Measurements from ENCODE around the gene SOHLH1. TPM values are rescaled to one million over a fixed set of nuclear protein-coding genes. Genes with fewer than 3 reads are reported as not detected.

SOHLH1 gene
- total RNA-seq (not detected in 2 replicates), polyA plus RNA-seq (not detected in 2 replicates)

- H3K9me3 ChIP-seq (ENCODE audit: low read depth): no peaks in the 10 kb centered on the region
- H3K36me3 ChIP-seq (replicated peaks; ENCODE audit: insufficient read depth, low read depth): no peaks in the 10 kb centered on the region
- H3K4me2 ChIP-seq: no peak within 1 kb of the TSS
- no peaks in the 10 kb centered on the region for H4K20me1 ChIP-seq (ENCODE audit: insufficient read depth, poor library complexity, severe bottlenecking)
- WGBS (ENCODE audit: low lambda C conversion rate, missing lambda C conversion rate): 98% methylated on average over 8 of the region's 30 CpGs
- no peak for DNase-seq (ENCODE audit: low spot score)
- H3K27ac ChIP-seq: no peak within 1 kb of the TSS
- H2AFZ ChIP-seq: no peak within 1 kb of the TSS
- H3K79me2 ChIP-seq: no peaks in the 10 kb centered on the region
- no peaks in the 10 kb centered on the region for H3K9me2 ChIP-seq (replicated peaks; ENCODE audit: insufficient read depth)
- no peak for TF ChIP-seq EZH2phosphoT487 (IDR thresholded peaks at IDR 0.05; ENCODE audit: low read depth, severe bottlenecking, unreplicated experiment)
- no peak for TF ChIP-seq EZH2 (IDR thresholded peaks at IDR 0.05; ENCODE audit: borderline replicate concordance)
- no peak for TF ChIP-seq CTCF (IDR thresholded peaks at IDR 0.05; ENCODE audit: poor library complexity)
- H3K4me3 ChIP-seq: no peak within 1 kb of the TSS
- peaks cover 7% of the 10 kb centered on the region for H3K4me1 ChIP-seq (ENCODE audit: insufficient read depth)
- peaks cover 7% of the 10 kb centered on the region for H3K27me3 ChIP-seq
Measured at GRCh38 chr9:135699440-135699839, at the start of gene SOHLH1. Gene SOHLH1 (minus strand): TSS chr9:135699481. CDS start chr9:135699467, 14 bp downstream.

- no peaks in the 10 kb centered on the region for H4K20me1 ChIP-seq (ENCODE audit: insufficient read depth, poor library complexity, severe bottlenecking)
- WGBS (ENCODE audit: low lambda C conversion rate, missing lambda C conversion rate): 80% methylated on average over 16 of the region's 16 CpGs
- H2AFZ ChIP-seq: no peak overlapping the region
Measured at GRCh38 chr9:135748676-135749075, 49.4 kb upstream of the SOHLH1 start.

GRCh38 chr9:135747311-135747710 lies 48.0 kb upstream of the SOHLH1 start:
- no peak for TF ChIP-seq EZH2 (IDR thresholded peaks at IDR 0.05; ENCODE audit: borderline replicate concordance)
- TF ChIP-seq CTCF (IDR thresholded peaks at IDR 0.05; ENCODE audit: poor library complexity): no peak
- TF ChIP-seq EZH2phosphoT487 (IDR thresholded peaks at IDR 0.05; ENCODE audit: low read depth, severe bottlenecking, unreplicated experiment): no peak

More at GRCh38 chr9:135748676-135749075, 49.4 kb upstream of the SOHLH1 start:
- no peaks in the 10 kb centered on the region for H3K9me2 ChIP-seq (replicated peaks; ENCODE audit: insufficient read depth)
- TF ChIP-seq EZH2 (IDR thresholded peaks at IDR 0.05; ENCODE audit: borderline replicate concordance) (no peak), EZH2phosphoT487 (IDR thresholded peaks at IDR 0.05; ENCODE audit: low read depth, severe bottlenecking, unreplicated experiment) (no peak), CTCF (IDR thresholded peaks at IDR 0.05; ENCODE audit: poor library complexity) (no peak)
- no peaks in the 10 kb centered on the region for H3K79me2 ChIP-seq
- no peak overlapping the region for H3K4me3 ChIP-seq
- no peaks in the 10 kb centered on the region for H3K4me1 ChIP-seq (ENCODE audit: insufficient read depth)
- H3K36me3 ChIP-seq (replicated peaks; ENCODE audit: insufficient read depth, low read depth): no peaks in the 10 kb centered on the region
- H3K27me3 ChIP-seq: no peaks in the 10 kb centered on the region
- H3K27ac ChIP-seq: no peak overlapping the region
- no peak overlapping the region for H3K4me2 ChIP-seq
- H3K9me3 ChIP-seq (ENCODE audit: low read depth): no peaks in the 10 kb centered on the region
- DNase-seq (ENCODE audit: low spot score): no peak

GRCh38 chr9:135746565-135746964 lies 47.3 kb upstream of the SOHLH1 start:
- Histone ChIP-seq H3K27ac (no peak overlapping the region), H3K79me2 (no peaks in the 10 kb centered on the region), H4K20me1 (ENCODE audit: insufficient read depth, poor library complexity, severe bottlenecking) (no peaks in the 10 kb centered on the region), H3K9me3 (ENCODE audit: low read depth) (no peaks in the 10 kb centered on the region), H3K4me3 (no peak overlapping the region), H3K9me2 (replicated peaks; ENCODE audit: insufficient read depth) (no peaks in the 10 kb centered on the region), H3K27me3 (no peaks in the 10 kb centered on the region), H3K4me2 (no peak overlapping the region), H3K4me1 (ENCODE audit: insufficient read depth) (no peaks in the 10 kb centered on the region), H2AFZ (no peak overlapping the region), H3K36me3 (replicated peaks; ENCODE audit: insufficient read depth, low read depth) (no peaks in the 10 kb centered on the region)
- no peak for DNase-seq (ENCODE audit: low spot score)
- no peak for TF ChIP-seq EZH2phosphoT487 (IDR thresholded peaks at IDR 0.05; ENCODE audit: low read depth, severe bottlenecking, unreplicated experiment)
- no peak for TF ChIP-seq CTCF (IDR thresholded peaks at IDR 0.05; ENCODE audit: poor library complexity)
- no peak for TF ChIP-seq EZH2 (IDR thresholded peaks at IDR 0.05; ENCODE audit: borderline replicate concordance)
- WGBS (ENCODE audit: low lambda C conversion rate, missing lambda C conversion rate): 88% methylated on average over 9 of the region's 9 CpGs

More at GRCh38 chr9:135747311-135747710, 48.0 kb upstream of the SOHLH1 start:
- no peaks in the 10 kb centered on the region for H3K9me2 ChIP-seq (replicated peaks; ENCODE audit: insufficient read depth)
- DNase-seq (ENCODE audit: low spot score): no peak
- H4K20me1 ChIP-seq (ENCODE audit: insufficient read depth, poor library complexity, severe bottlenecking): no peaks in the 10 kb centered on the region
- H3K79me2 ChIP-seq: no peaks in the 10 kb centered on the region
- H3K4me2 ChIP-seq: no peak overlapping the region
- 84% methylated on average over 6 of the region's 13 CpGs for WGBS (ENCODE audit: low lambda C conversion rate, missing lambda C conversion rate)
- no peaks in the 10 kb centered on the region for H3K36me3 ChIP-seq (replicated peaks; ENCODE audit: insufficient read depth, low read depth)
- no peak overlapping the region for H2AFZ ChIP-seq
- no peaks in the 10 kb centered on the region for H3K9me3 ChIP-seq (ENCODE audit: low read depth)
- H3K4me1 ChIP-seq (ENCODE audit: insufficient read depth): no peaks in the 10 kb centered on the region
- no peaks in the 10 kb centered on the region for H3K27me3 ChIP-seq
- no peak overlapping the region for H3K4me3 ChIP-seq
- no peak overlapping the region for H3K27ac ChIP-seq

All from hepatocyte (in vitro differentiated cells).